Neural progenitor cell (in vitro differentiated cells): ENCODE data around the gene LSM14B. TPM values are rescaled to one million over a fixed set of nuclear protein-coding genes. Genes with fewer than 3 reads are reported as not detected.

ENCODE experiments used
- DNase-seq: peaks from one replicate; pipeline ENCODE4 v3.0.0-alpha.2; 2016; ENCODE audit warnings: low spot score
- H2AFZ ChIP-seq: fragments of 200-600 bp; sonication (generic); replicated peaks from 2 replicates; pipeline ENCODE4 v1.6.1; 2016; ENCODE audit warnings: antibody characterized with exemption
- H3F3A ChIP-seq: fragments of 200-600 bp; sonication (generic); 2 replicates; pipeline ENCODE4 v1.6.1; 2016; ENCODE audit warnings: antibody characterized with exemption, low read depth
- H3K27ac ChIP-seq: fragments of 200-600 bp; sonication (generic); 2 replicates; pipeline ENCODE4 v1.5.1; 2016; ENCODE audit warnings: mild to moderate bottlenecking
- H3K27me3 ChIP-seq: fragments of 200-600 bp; sonication (generic); 2 replicates; pipeline ENCODE4 v1.6.1; 2016; ENCODE audit warnings: mild to moderate bottlenecking, moderate library complexity
- H3K36me3 ChIP-seq: fragments of 200-600 bp; sonication (generic); 2 replicates; pipeline ENCODE4 v1.5.1; 2016
- H3K4me1 ChIP-seq: fragments of 200-600 bp; sonication (generic); 2 replicates; pipeline ENCODE4 v1.6.1; 2016; ENCODE audit warnings: mixed run types
- H3K4me2 ChIP-seq: fragments of 200-600 bp; sonication (generic); 2 replicates; pipeline ENCODE4 v1.6.1; 2016
- H3K4me3 ChIP-seq: fragments of 200-600 bp; sonication (generic); 2 replicates; pipeline ENCODE4 v1.5.1; 2016
- H3K79me2 ChIP-seq: fragments of 200-600 bp; sonication (generic); 2 replicates; pipeline ENCODE4 v1.6.1; 2016; ENCODE audit warnings: low read depth
- H3K9ac ChIP-seq: fragments of 200-600 bp; sonication (generic); 2 replicates; pipeline ENCODE4 v1.6.1; 2016
- H3K9me3 ChIP-seq: fragments of 200-600 bp; sonication (generic); 2 replicates; pipeline ENCODE4 v1.5.1; 2016; ENCODE audit warnings: low read depth
- H4K20me1 ChIP-seq: fragments of 200-600 bp; sonication (generic); 2 replicates; pipeline ENCODE4 v1.6.1; 2016; ENCODE audit warnings: low read depth
- H3K27ac Mint-ChIP-seq: 3 replicates; pipeline ENCODE4 v1.8.0; 2021; ENCODE audit warnings: mixed read lengths
- H3K27me3 Mint-ChIP-seq: 2 replicates; pipeline ENCODE4 v1.8.0; 2022; ENCODE audit warnings: low read depth, mild to moderate bottlenecking, inconsistent platforms, moderate library complexity, mixed read lengths; ENCODE audit not compliant: insufficient read depth
- H3K36me3 Mint-ChIP-seq: 3 replicates; pipeline ENCODE4 v1.8.0; 2021; ENCODE audit warnings: mixed read lengths
- H3K4me1 Mint-ChIP-seq: 3 replicates; pipeline ENCODE4 v1.8.0; 2021; ENCODE audit warnings: mixed read lengths
- H3K4me3 Mint-ChIP-seq: 3 replicates; pipeline ENCODE4 v1.8.0; 2021; ENCODE audit warnings: mild to moderate bottlenecking, moderate library complexity, mixed read lengths
- H3K9me3 Mint-ChIP-seq: 3 replicates; pipeline ENCODE4 v1.8.0; 2020; ENCODE audit warnings: mixed read lengths
- EZH2 ChIP-seq: fragments of 200-600 bp; sonication (generic); IDR thresholded peaks from 2 replicates; pipeline ENCODE4 v1.6.1; 2017; ENCODE audit warnings: antibody characterized with exemption, mild to moderate bottlenecking, moderate library complexity
- EZH2phosphoT487 ChIP-seq: fragments of 200-600 bp; sonication (generic); IDR thresholded peaks from 2 replicates; pipeline ENCODE4 v1.6.1; 2017; ENCODE audit warnings: antibody characterized with exemption
- total RNA-seq: library from RNA; depleted of rRNA; stranded (reverse); fragments of >200 nt; gene quantifications from 2 replicates; pipeline ENCODE4 v1.2.3, GENCODE V29; 2015; ENCODE audit warnings: low replicate concordance
- TF ChIP-seq, protein P1 (sequence below): fragments of 200-600 bp; sonication (generic); IDR thresholded peaks from 2 replicates; pipeline ENCODE4 v1.5.1; 2017; ENCODE audit warnings: antibody characterized with exemption, mild to moderate bottlenecking

Gene LSM14B
- total RNA-seq, 1 donor from 2014 or later, result 52.6 TPM

GRCh38 chr20:62155428-62156253 is 33.4 kb downstream of the LSM14B start:
- H3K4me1 ChIP-seq, result peaks cover 7% of the 10 kb centered on the region
- H3K27me3 ChIP-seq, result no peaks in the 10 kb centered on the region
- Mint-ChIP-seq H3K36me3 (peaks cover 33% of the 10 kb centered on the region), H3K4me1 (peaks cover 11% of the 10 kb centered on the region), H3K27ac (no peak overlapping the region), H3K9me3 (peaks cover 6% of the 10 kb centered on the region), H3K27me3 (peaks cover 8% of the 10 kb centered on the region), H3K4me3 (no peak overlapping the region)
- no peak for TF ChIP-seq EZH2phosphoT487
- TF ChIP-seq, protein P1, sequence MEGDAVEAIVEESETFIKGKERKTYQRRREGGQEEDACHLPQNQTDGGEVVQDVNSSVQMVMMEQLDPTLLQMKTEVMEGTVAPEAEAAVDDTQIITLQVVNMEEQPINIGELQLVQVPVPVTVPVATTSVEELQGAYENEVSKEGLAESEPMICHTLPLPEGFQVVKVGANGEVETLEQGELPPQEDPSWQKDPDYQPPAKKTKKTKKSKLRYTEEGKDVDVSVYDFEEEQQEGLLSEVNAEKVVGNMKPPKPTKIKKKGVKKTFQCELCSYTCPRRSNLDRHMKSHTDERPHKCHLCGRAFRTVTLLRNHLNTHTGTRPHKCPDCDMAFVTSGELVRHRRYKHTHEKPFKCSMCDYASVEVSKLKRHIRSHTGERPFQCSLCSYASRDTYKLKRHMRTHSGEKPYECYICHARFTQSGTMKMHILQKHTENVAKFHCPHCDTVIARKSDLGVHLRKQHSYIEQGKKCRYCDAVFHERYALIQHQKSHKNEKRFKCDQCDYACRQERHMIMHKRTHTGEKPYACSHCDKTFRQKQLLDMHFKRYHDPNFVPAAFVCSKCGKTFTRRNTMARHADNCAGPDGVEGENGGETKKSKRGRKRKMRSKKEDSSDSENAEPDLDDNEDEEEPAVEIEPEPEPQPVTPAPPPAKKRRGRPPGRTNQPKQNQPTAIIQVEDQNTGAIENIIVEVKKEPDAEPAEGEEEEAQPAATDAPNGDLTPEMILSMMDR, result no peak
- no peak for TF ChIP-seq EZH2
- H3K4me2 ChIP-seq, result no peak overlapping the region
- peaks cover 84% of the 10 kb centered on the region for H3K79me2 ChIP-seq
- H3K9me3 ChIP-seq, result no peaks in the 10 kb centered on the region
- no peak for DNase-seq
- no peaks in the 10 kb centered on the region for H3F3A ChIP-seq
- no peak overlapping the region for H3K9ac ChIP-seq
- H3K4me3 ChIP-seq, result no peak overlapping the region
- H2AFZ ChIP-seq, result no peak overlapping the region
- peaks cover 72% of the 10 kb centered on the region for H4K20me1 ChIP-seq
- H3K36me3 ChIP-seq, result no peaks in the 10 kb centered on the region
- no peak overlapping the region for H3K27ac ChIP-seq

DNA sequence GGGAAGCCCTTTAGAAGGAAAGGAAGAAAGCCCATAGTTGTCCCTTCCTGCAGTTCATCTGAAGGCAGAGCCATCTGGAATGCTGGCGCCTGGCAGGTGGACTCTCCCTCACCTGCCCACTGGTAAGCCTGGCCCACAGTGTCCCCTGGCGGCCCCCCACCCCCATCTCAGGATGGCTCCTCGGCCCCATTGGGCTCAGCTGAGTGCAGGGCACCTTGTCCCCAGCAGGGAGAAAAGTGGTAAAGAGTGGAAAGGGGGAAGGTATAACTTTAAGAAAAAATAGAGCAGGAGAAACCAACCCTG is 33.9 kb downstream of the LSM14B start:
- H3K79me2 ChIP-seq, result peaks cover 78% of the 10 kb centered on the region
- no peaks in the 10 kb centered on the region for H3K36me3 ChIP-seq

GRCh38 chr20:62156592-62157386 is 34.5 kb downstream of the LSM14B start:
- H3K36me3 Mint-ChIP-seq, result peaks cover 34% of the 10 kb centered on the region
- TF ChIP-seq EZH2phosphoT487, result no peak
- TF ChIP-seq, protein P1, result peak; percentile 68
- Histone ChIP-seq H3K4me2 (peak overlapping the region; percentile 45), H3K27me3 (no peaks in the 10 kb centered on the region), H3K9me3 (no peaks in the 10 kb centered on the region), H3K79me2 (peaks cover 72% of the 10 kb centered on the region), H4K20me1 (peaks cover 61% of the 10 kb centered on the region), H3K4me1 (peaks cover 7% of the 10 kb centered on the region), H3K27ac (peak overlapping the region; percentile 37), H3F3A (no peaks in the 10 kb centered on the region), H3K4me3 (no peak overlapping the region), H2AFZ (no peak overlapping the region), H3K9ac (no peak overlapping the region), H3K36me3 (no peaks in the 10 kb centered on the region)
- peaks cover 11% of the 10 kb centered on the region for H3K4me1 Mint-ChIP-seq
- no peak overlapping the region for H3K4me3 Mint-ChIP-seq
- peaks cover 8% of the 10 kb centered on the region for H3K27me3 Mint-ChIP-seq
- H3K27ac Mint-ChIP-seq, result no peak overlapping the region
- H3K9me3 Mint-ChIP-seq, result peaks cover 6% of the 10 kb centered on the region
- peak; percentile 86 for DNase-seq

More for the DNA sequence above, 33.9 kb downstream of the LSM14B start:
- TF ChIP-seq EZH2 (no peak), EZH2phosphoT487 (no peak)
- TF ChIP-seq, protein P1, result no peak
- peaks cover 11% of the 10 kb centered on the region for H3K4me1 Mint-ChIP-seq
- H3K9me3 Mint-ChIP-seq, result peaks cover 6% of the 10 kb centered on the region
- no peak overlapping the region for H2AFZ ChIP-seq
- H4K20me1 ChIP-seq, result peaks cover 66% of the 10 kb centered on the region
- no peaks in the 10 kb centered on the region for H3K9me3 ChIP-seq
- H3K4me1 ChIP-seq, result peaks cover 7% of the 10 kb centered on the region
- no peaks in the 10 kb centered on the region for H3F3A ChIP-seq
- peak overlapping the region; percentile 37 for H3K27ac Mint-ChIP-seq
- H3K27ac ChIP-seq, result peak overlapping the region; percentile 37
- H3K9ac ChIP-seq, result no peak overlapping the region
- peaks cover 8% of the 10 kb centered on the region for H3K27me3 Mint-ChIP-seq
- peaks cover 33% of the 10 kb centered on the region for H3K36me3 Mint-ChIP-seq
- H3K4me3 Mint-ChIP-seq, result no peak overlapping the region
- H3K27me3 ChIP-seq, result no peaks in the 10 kb centered on the region
- DNase-seq, result no peak
- H3K4me3 ChIP-seq, result no peak overlapping the region
- no peak overlapping the region for H3K4me2 ChIP-seq
